GM10266 (cell line): ENCODE data around the gene TRIM24.
A peak's percentile ranks its signal among the peaks of the same experiment; 100 is the strongest.

Experiments
- DNase-seq: peaks from one replicate; pipeline ENCODE4 v3.0.0; 2012; ENCODE audit errors: extremely low spot score
- TF ChIP-seq, protein P1 (sequence below): IDR thresholded peaks from 2 replicates; pipeline ENCODE4 v1.5.1; 2012; ENCODE audit warnings: mild to moderate bottlenecking, low read depth; ENCODE audit not compliant: control insufficient read depth, insufficient read depth; ENCODE audit errors: missing control alignments

The TRIM24 gene

GRCh38 chr7:138538518-138538917 lies 78.5 kb downstream of the TRIM24 start:
- TF ChIP-seq, protein P1, sequence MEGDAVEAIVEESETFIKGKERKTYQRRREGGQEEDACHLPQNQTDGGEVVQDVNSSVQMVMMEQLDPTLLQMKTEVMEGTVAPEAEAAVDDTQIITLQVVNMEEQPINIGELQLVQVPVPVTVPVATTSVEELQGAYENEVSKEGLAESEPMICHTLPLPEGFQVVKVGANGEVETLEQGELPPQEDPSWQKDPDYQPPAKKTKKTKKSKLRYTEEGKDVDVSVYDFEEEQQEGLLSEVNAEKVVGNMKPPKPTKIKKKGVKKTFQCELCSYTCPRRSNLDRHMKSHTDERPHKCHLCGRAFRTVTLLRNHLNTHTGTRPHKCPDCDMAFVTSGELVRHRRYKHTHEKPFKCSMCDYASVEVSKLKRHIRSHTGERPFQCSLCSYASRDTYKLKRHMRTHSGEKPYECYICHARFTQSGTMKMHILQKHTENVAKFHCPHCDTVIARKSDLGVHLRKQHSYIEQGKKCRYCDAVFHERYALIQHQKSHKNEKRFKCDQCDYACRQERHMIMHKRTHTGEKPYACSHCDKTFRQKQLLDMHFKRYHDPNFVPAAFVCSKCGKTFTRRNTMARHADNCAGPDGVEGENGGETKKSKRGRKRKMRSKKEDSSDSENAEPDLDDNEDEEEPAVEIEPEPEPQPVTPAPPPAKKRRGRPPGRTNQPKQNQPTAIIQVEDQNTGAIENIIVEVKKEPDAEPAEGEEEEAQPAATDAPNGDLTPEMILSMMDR = no peak
- DNase-seq = no peak

- DNase-seq = no peak
- TF ChIP-seq, protein P1 = no peak
Measured at GRCh38 chr7:138538997-138539644, 79.1 kb downstream of the TRIM24 start.

DNA sequence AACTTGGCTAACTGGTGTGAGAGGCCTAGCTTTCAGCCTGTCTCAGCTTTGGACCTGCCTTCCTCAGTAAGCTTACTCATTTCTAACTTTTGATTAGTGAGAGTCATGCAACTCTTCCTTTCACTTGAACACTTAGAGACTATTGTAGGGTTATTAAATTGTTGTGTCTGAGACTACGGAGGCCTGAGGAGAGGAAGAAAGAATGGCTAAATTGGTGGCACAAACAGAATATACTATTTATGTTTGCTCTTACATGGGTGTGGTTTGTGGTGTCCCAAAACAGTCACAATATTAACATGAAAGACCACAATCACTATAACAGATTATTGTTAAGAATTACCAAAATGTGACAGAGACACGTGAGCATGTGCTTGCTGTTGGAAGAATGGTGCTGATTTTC lies 82.1 kb downstream of the TRIM24 start:
- DNase-seq = peak; percentile 10
- TF ChIP-seq, protein P1 = no peak

DNA sequence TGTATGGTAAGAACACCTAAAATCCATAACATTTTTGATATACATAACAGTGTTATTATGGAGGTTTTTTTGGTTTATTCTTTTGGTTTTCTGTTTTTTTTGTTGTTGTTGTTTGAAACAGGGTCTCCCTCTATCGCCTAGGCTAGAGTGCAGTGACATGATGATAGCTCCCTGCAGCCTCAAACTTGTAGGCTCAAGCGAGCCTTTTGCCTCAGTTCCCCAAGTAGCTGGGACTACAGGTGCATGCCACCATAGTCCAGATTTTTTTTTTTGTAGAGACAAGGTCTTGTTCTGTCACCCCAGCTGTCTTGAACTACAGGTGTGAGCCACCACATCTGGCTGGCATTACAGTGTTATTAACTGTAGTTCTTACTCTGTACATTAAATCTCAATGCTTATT lies 83.7 kb downstream of the TRIM24 start:
- TF ChIP-seq, protein P1 = no peak
- DNase-seq = no peak

- DNase-seq = no peak
Measured at GRCh38 chr7:138545123-138545522, 85.1 kb downstream of the TRIM24 start.

DNA sequence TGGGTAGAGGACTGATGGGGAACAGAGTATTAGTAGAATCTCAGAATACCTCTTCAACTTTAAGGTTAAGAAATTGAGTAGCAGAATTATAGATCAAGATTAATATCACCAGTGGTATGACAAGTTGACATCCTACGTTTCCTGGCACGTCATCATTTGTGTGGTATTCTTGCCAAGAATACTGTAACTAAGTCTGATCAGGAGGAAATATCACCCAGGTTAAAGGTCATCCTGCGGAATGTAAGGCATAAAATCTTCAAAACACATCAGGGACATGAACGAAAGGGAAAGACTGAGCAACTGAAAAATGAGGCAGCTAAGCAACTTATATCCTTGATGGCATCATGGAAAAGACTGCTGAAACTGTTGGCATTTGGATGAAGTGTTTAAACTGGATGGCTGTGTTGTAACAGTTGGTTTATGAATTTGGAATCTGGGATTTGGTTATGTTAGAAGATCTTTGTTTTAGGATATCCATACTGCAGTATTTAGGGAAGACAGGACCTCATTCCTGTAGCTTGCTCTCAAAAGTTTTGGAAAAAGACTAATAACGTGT lies 86.1 kb downstream of the TRIM24 start:
- no peak for DNase-seq
- TF ChIP-seq, protein P1 = no peak

More at GRCh38 chr7:138545123-138545522, 85.1 kb downstream of the TRIM24 start:
- TF ChIP-seq, protein P1 = no peak

DNA sequence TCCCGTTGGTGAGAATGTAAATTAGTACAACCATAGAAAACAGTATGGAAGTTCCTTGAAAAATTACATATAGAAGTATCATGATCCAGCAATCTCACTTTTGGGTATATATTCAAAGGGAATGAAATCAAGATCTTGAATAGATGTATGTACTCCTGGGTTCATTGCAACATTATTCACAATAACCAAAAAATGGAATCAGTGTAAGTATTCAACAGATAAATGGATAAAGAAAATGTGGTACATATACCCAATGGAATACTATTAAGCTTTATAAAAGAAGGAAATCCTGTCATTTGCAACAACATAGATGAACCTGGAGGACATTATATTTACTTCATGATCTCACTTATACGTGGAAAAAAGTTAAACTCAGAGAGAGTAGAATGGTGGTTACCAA lies 86.8 kb downstream of the TRIM24 start:
- DNase-seq = no peak
- TF ChIP-seq, protein P1 = no peak
